ENCODE data around the gene MAP1LC3B.

MAP1LC3B gene

DNA sequence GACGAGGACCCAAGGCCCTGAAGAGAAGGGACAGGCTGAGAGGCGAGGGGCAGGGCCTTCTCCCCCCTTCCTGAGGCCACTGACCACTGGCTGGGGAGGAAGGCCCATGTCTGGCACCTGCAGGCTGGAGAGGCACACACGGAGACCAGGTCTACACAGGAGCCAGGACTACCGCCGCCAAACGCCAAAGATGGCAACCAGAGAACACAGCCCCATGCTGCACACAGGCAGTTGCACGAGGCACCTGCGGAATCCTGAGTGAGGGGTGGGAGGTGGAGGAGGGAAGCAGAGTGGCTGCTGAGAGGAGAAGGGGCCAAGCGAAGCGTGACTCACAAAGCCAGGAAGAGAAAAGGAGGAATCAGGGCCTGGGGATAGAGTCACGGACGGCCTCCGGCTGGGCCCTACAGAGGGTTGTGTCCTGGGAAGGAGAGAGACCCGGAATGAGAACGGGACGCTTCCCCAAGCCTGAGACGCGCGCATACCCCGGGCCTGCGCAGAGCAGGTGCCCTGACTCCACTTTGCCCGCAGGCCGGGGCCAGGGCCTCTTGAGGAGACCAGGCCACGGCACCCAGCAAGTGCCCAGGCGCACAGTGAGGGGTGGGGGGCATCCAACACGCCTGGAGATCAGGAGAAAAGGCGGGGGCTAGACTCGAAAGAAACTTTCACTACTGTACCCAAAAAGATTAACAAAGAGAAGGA lies 46.3 kb upstream of the MAP1LC3B start:
- H3K27ac ChIP-seq (replicated peaks) = no peak overlapping the region
- no peaks in the 10 kb centered on the region for H3K27me3 ChIP-seq (ENCODE audit: insufficient read depth, poor library complexity, severe bottlenecking)

DNA sequence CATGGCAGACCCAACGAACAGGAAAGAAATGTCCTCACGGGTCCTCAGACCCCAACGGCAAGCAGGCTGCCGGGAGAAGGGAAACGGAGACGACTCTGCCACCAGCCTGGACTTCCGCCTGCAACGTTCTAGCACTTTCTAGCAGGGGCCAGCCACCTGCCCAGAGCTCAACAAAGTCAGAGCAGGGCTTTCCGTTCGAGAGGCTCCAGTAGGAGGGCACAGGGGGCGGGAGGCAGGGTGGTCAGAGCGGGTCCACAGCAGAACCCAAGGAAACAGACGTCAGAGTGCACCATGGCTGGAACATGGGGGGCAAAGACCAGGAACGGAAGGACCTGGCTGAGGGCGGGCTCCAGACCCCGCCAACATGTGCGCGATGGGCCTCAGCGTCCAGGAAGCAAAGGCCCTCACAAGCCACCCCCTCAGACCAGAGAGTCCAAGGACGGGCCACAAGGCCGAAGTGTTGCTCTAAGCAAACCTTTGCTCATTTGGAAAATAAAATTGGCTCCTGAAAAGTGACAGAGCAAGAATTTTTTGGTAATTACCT lies 45.5 kb upstream of the MAP1LC3B start:
- TF ChIP-seq POLR2AphosphoS5 (IDR thresholded peaks at IDR 0.05; ENCODE audit: low read depth) (no peak), SPI1 (IDR thresholded peaks at IDR 0.05; ENCODE audit: borderline replicate concordance, low read depth) (no peak), CTCF (IDR thresholded peaks at IDR 0.05; ENCODE audit: insufficient read depth, low read length) (no peak), GABPA (IDR thresholded peaks at IDR 0.05; ENCODE audit: low read depth) (no peak)
- TF ChIP-seq, protein P1, sequence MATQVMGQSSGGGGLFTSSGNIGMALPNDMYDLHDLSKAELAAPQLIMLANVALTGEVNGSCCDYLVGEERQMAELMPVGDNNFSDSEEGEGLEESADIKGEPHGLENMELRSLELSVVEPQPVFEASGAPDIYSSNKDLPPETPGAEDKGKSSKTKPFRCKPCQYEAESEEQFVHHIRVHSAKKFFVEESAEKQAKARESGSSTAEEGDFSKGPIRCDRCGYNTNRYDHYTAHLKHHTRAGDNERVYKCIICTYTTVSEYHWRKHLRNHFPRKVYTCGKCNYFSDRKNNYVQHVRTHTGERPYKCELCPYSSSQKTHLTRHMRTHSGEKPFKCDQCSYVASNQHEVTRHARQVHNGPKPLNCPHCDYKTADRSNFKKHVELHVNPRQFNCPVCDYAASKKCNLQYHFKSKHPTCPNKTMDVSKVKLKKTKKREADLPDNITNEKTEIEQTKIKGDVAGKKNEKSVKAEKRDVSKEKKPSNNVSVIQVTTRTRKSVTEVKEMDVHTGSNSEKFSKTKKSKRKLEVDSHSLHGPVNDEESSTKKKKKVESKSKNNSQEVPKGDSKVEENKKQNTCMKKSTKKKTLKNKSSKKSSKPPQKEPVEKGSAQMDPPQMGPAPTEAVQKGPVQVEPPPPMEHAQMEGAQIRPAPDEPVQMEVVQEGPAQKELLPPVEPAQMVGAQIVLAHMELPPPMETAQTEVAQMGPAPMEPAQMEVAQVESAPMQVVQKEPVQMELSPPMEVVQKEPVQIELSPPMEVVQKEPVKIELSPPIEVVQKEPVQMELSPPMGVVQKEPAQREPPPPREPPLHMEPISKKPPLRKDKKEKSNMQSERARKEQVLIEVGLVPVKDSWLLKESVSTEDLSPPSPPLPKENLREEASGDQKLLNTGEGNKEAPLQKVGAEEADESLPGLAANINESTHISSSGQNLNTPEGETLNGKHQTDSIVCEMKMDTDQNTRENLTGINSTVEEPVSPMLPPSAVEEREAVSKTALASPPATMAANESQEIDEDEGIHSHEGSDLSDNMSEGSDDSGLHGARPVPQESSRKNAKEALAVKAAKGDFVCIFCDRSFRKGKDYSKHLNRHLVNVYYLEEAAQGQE (IDR thresholded peaks at IDR 0.05; ENCODE audit: insufficient replicate concordance, low read depth) = no peak

More for the DNA sequence above, 46.3 kb upstream of the MAP1LC3B start:
- no peak overlapping the region for H3K4me3 ChIP-seq (replicated peaks; ENCODE audit: insufficient read depth, low read length)
- no peak for TF ChIP-seq GABPA (IDR thresholded peaks at IDR 0.05; ENCODE audit: low read depth)
- no peak for TF ChIP-seq POLR2AphosphoS5 (IDR thresholded peaks at IDR 0.05; ENCODE audit: low read depth)
- TF ChIP-seq CTCF (IDR thresholded peaks at IDR 0.05; ENCODE audit: insufficient read depth, low read length) = no peak
- TF ChIP-seq, protein P1 (IDR thresholded peaks at IDR 0.05; ENCODE audit: insufficient replicate concordance, low read depth) = no peak
- no peak for TF ChIP-seq SPI1 (IDR thresholded peaks at IDR 0.05; ENCODE audit: borderline replicate concordance, low read depth)
- no peak for DNase-seq (ENCODE audit: low read depth in 1 of 2, low spot score in 1 of 2)

DNA sequence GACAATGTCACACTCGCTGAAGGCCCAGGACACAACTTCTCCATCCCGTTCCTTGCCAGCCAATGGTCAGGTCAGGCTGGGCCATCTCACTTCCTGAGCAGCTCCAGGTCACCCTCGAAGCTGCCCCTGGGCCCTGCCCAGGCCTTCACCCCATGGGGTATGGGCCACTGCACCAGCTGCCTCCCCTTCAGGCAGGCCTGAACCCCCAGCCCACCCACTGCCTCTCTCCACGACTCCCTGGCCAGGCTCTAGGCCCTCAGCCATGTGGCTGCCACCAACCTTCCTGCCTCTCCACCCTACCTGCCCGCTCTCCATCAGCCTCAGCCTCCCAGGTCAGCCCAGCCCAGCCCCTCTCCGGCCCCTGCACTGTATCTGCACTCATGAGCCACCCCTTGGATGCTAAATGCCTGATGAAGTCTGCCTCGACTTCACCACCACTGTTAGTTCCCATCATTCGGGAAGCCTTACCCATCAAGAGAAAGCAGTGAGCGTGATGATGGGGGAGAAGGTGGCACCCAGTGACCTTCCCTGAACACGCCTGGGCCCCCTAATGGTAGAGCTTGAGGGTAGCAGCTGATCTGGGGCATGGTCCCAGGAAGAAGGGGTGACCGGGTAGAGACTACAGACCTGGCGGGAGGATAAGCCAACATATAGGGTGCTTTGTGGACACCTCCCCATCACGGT lies 44.1 kb upstream of the MAP1LC3B start:
- H3K27ac ChIP-seq (replicated peaks) = no peak overlapping the region

More for the DNA sequence above, 45.5 kb upstream of the MAP1LC3B start:
- no peak for DNase-seq (ENCODE audit: low read depth in 1 of 2, low spot score in 1 of 2)
- Histone ChIP-seq H3K27ac (replicated peaks) (no peak overlapping the region), H3K27me3 (ENCODE audit: insufficient read depth, poor library complexity, severe bottlenecking) (no peaks in the 10 kb centered on the region), H3K4me3 (replicated peaks; ENCODE audit: insufficient read depth, low read length) (no peak overlapping the region)

More for the DNA sequence above, 44.1 kb upstream of the MAP1LC3B start:
- H3K27me3 ChIP-seq (ENCODE audit: insufficient read depth, poor library complexity, severe bottlenecking) = no peaks in the 10 kb centered on the region
- H3K4me3 ChIP-seq (replicated peaks; ENCODE audit: insufficient read depth, low read length) = no peak overlapping the region
- DNase-seq (ENCODE audit: low read depth in 1 of 2, low spot score in 1 of 2) = no peak
- TF ChIP-seq POLR2AphosphoS5 (IDR thresholded peaks at IDR 0.05; ENCODE audit: low read depth) (no peak), GABPA (IDR thresholded peaks at IDR 0.05; ENCODE audit: low read depth) (no peak), CTCF (IDR thresholded peaks at IDR 0.05; ENCODE audit: insufficient read depth, low read length) (no peak), SPI1 (IDR thresholded peaks at IDR 0.05; ENCODE audit: borderline replicate concordance, low read depth) (no peak)
- TF ChIP-seq, protein P1 (IDR thresholded peaks at IDR 0.05; ENCODE audit: insufficient replicate concordance, low read depth) = no peak

Data from HL-60 (cell line).